Liver (tissue), 9 donors: ENCODE measurements around the gene ATG2A. TPM values are rescaled to one million over a fixed set of nuclear protein-coding genes. Genes with fewer than 3 reads are reported as not detected.

Experiments used
- DNase-seq: peaks from one replicate; pipeline ENCODE4 v3.0.0-alpha.2; 2017; ENCODE audit warnings: low spot score
- H3K27ac ChIP-seq, 2 donors: one replicate each; pipeline ENCODE4 v1.7.0; 2013; ENCODE audit warnings: inconsistent platforms in 2 of 2, low read length in 2 of 2, control low read depth in 1 of 2, low read depth in 1 of 2, mild to moderate bottlenecking in 1 of 2
- H3K27me3 ChIP-seq, 4 donors: one replicate each; pipeline versions ENCODE4 v1.6.1 to v1.7.0; 2013; ENCODE audit warnings: low read length in 3 of 4, inconsistent platforms in 1 of 4, mild to moderate bottlenecking in 1 of 4, moderate library complexity in 1 of 4; ENCODE audit not compliant: control insufficient read depth in 4 of 4, insufficient read depth in 4 of 4
- H3K36me3 ChIP-seq, 4 donors: one replicate each; pipeline versions ENCODE4 v1.6.1 to v1.7.0; 2013; ENCODE audit warnings: low read length in 3 of 4, mild to moderate bottlenecking in 3 of 4, low read depth in 1 of 4, moderate library complexity in 1 of 4; ENCODE audit not compliant: control insufficient read depth in 4 of 4, insufficient read depth in 3 of 4
- H3K4me1 ChIP-seq, 4 donors: one replicate each; pipeline versions ENCODE4 v1.6.1 to v1.7.0; 2013; ENCODE audit warnings: low read length in 3 of 4, mild to moderate bottlenecking in 3 of 4, moderate library complexity in 1 of 4; ENCODE audit not compliant: control insufficient read depth in 4 of 4, insufficient read depth in 4 of 4
- H3K4me3 ChIP-seq, 3 donors: one replicate each; pipeline versions ENCODE4 v1.6.1 to v1.7.0; 2013; ENCODE audit warnings: low read length in 3 of 3, control low read depth in 1 of 3, low read depth in 1 of 3, mild to moderate bottlenecking in 1 of 3
- H3K9ac ChIP-seq, 2 donors: one replicate each; pipeline ENCODE4 v1.7.0; 2013; ENCODE audit warnings: low read length in 2 of 2, mild to moderate bottlenecking in 2 of 2, moderate library complexity in 2 of 2, control low read depth in 1 of 2, low read depth in 1 of 2
- H3K9me3 ChIP-seq, 4 donors: one replicate each; pipeline versions ENCODE4 v1.6.1 to v1.7.0; 2013; ENCODE audit warnings: low read length in 3 of 4; ENCODE audit not compliant: control insufficient read depth in 4 of 4
- ATF3 ChIP-seq: IDR thresholded peaks from 2 replicates; pipeline ENCODE4 v1.6.1; 2016; ENCODE audit warnings: antibody characterized with exemption
- CTCF ChIP-seq: fragments of 150-350 bp; IDR thresholded peaks from 2 replicates; pipeline ENCODE4 v1.5.1; 2017; ENCODE audit warnings: improper control_type of control experiment, low read depth, low read length; ENCODE audit not compliant: missing input control
- EGR1 ChIP-seq, 2 donors: IDR thresholded peaks; 2 replicates each; pipeline ENCODE4 v1.6.1; 2016 to 2018; ENCODE audit warnings: antibody characterized with exemption in 2 of 2, low read depth in 2 of 2
- FOXA1 ChIP-seq: IDR thresholded peaks from 2 replicates; pipeline ENCODE4 v1.6.1; 2016; ENCODE audit warnings: antibody characterized with exemption
- FOXA2 ChIP-seq: IDR thresholded peaks from 2 replicates; pipeline ENCODE4 v1.6.1; 2016; ENCODE audit warnings: antibody characterized with exemption
- GABPA ChIP-seq, 2 donors: IDR thresholded peaks in 1 of 2; conservative IDR thresholded peaks in 1 of 2; 2 replicates each; pipeline ENCODE4 v1.6.1; 2016; ENCODE audit warnings: antibody characterized with exemption in 2 of 2, mild to moderate bottlenecking in 1 of 2, moderate library complexity in 1 of 2
- HNF4A ChIP-seq, 2 donors: conservative IDR thresholded peaks; 2 replicates each; pipeline ENCODE4 v1.6.1; 2016; ENCODE audit warnings: antibody characterized with exemption in 2 of 2, mild to moderate bottlenecking in 2 of 2
- HNF4G ChIP-seq: IDR thresholded peaks from 2 replicates; pipeline ENCODE4 v1.6.1; 2016; ENCODE audit warnings: antibody characterized with exemption
- JUND ChIP-seq, 2 donors: IDR thresholded peaks; 2 replicates each; pipeline ENCODE4 v1.6.1; 2016; ENCODE audit warnings: antibody characterized with exemption in 2 of 2
- MAX ChIP-seq: IDR thresholded peaks from 2 replicates; pipeline ENCODE4 v1.6.1; 2016; ENCODE audit warnings: antibody characterized with exemption
- NR2F2 ChIP-seq: IDR thresholded peaks from 2 replicates; pipeline ENCODE4 v1.6.1; 2016; ENCODE audit warnings: antibody characterized with exemption
- RAD21 ChIP-seq, 2 donors: IDR thresholded peaks; 2 replicates each; pipeline ENCODE4 v1.6.1; 2016; ENCODE audit warnings: antibody characterized with exemption in 2 of 2, mild to moderate bottlenecking in 2 of 2
- REST ChIP-seq: IDR thresholded peaks from 2 replicates; pipeline ENCODE4 v1.6.1; 2016; ENCODE audit warnings: antibody characterized with exemption, mild to moderate bottlenecking
- RXRA ChIP-seq, 2 donors: IDR thresholded peaks; 2 replicates each; pipeline ENCODE4 v1.6.1; 2017 to 2018; ENCODE audit warnings: antibody characterized with exemption in 2 of 2, mild to moderate bottlenecking in 1 of 2
- SP1 ChIP-seq: IDR thresholded peaks from 2 replicates; pipeline ENCODE4 v1.6.1; 2018; ENCODE audit warnings: antibody characterized with exemption, mild to moderate bottlenecking
- TAF1 ChIP-seq: conservative IDR thresholded peaks from 2 replicates; pipeline ENCODE4 v1.6.1; 2016; ENCODE audit warnings: antibody characterized with exemption, mild to moderate bottlenecking
- YY1 ChIP-seq: IDR thresholded peaks from 2 replicates; pipeline ENCODE4 v1.6.1; 2016; ENCODE audit warnings: antibody characterized with exemption, mild to moderate bottlenecking
- ZBTB33 ChIP-seq: IDR thresholded peaks from 2 replicates; pipeline ENCODE4 v1.6.1; 2016; ENCODE audit warnings: antibody characterized with exemption
- WGBS: extraction: QIAGEN DNeasy Blood & Tissue Kit; methylation state at CpG from one replicate; pipeline ENCODE4 v1.1.7; 2013; 5-methylcytosine and 5-hydroxymethylcytosine counted together
- polyA plus RNA-seq, 2 donors: library from polyadenylated mRNA; stranded (reverse) in 1 of 2; unstranded in 1 of 2; fragments of 200-250 nt in 1 of 2; fragments of >200 nt in 1 of 2; fragmentation: Nextera tagmentation in 1 of 2; extraction: Ambion mirVana in 1 of 2; gene quantifications; one replicate each; pipeline versions ENCODE4 v1.2.1 to v1.2.3, GENCODE V29; 2013 to 2015
- total RNA-seq, 2 donors: library from RNA; depleted of rRNA; stranded (reverse); fragments of >200 nt; gene quantifications; one replicate each; pipeline ENCODE4 v1.2.3, GENCODE V29; 2014
- donor health status: healthy.
- donor health status: healthy.
- donor health status: healthy.
- donor health status: healthy.
- donor health status: healthy.

Gene ATG2A
- total and polyA plus RNA-seq, 4 donors: 15.6 to 34.1 (median 23.0) TPM

GRCh38 chr11:64923944-64924909 is 7.2 kb upstream of the ATG2A start, which contains the start of gene PPP2R5B:
TSS of gene PPP2R5B (plus strand) at chr11:64924689. CDS start at chr11:64925735, 1,046 bp downstream.
- peaks cover 0 to 5% (median 2%) of the 10 kb centered on the region in 4 donors for H3K36me3 ChIP-seq
- under 1% methylated on average over 47 of the region's 47 CpGs for WGBS
- peaks cover 1 to 17% (median 8%) of the 10 kb centered on the region in 4 donors for H3K4me1 ChIP-seq
- H3K9ac ChIP-seq: peak within 1 kb of the TSS; percentile 57 to 65
- peak within 1 kb of the TSS; percentile 80 to 95 for H3K27ac ChIP-seq
- TF ChIP-seq SP1 (peak; percentile 79), NR2F2 (peak; percentile 68), GABPA (IDR thresholded peaks at IDR 0.05 in 1 of 2, conservative IDR thresholded peaks at IDR 0.05 in 1 of 2) (peak in 1 of 2 donors; percentile 74), RAD21 (IDR thresholded peaks at IDR 0.05) (peak; percentile 14 to 36), YY1 (peak; percentile 75), HNF4A (conservative IDR thresholded peaks at IDR 0.05) (peak; percentile 63 to 90), REST (no peak), TAF1 (no peak), ATF3 (peak; percentile 97), RXRA (IDR thresholded peaks at IDR 0.05) (peak; percentile 48 to 69), CTCF (no peak), FOXA1 (no peak), EGR1 (IDR thresholded peaks at IDR 0.05; ENCODE audit: low read depth in 2 of 2) (peak in 1 of 2 donors; percentile 62), MAX (peak; percentile 97), FOXA2 (peak; percentile 22), JUND (IDR thresholded peaks at IDR 0.05) (peak; percentile 100), ZBTB33 (peak; percentile 83), HNF4G (no peak)
- no peaks in the 10 kb centered on the region for H3K27me3 ChIP-seq
- DNase-seq: peak; percentile 90
- H3K9me3 ChIP-seq: no peaks in the 10 kb centered on the region
- H3K4me3 ChIP-seq: peak within 1 kb of the TSS; percentile 67 to 90 (median 70)
